GM12878 (cell line): Measurements from ENCODE around the gene GAP43. TPM values are rescaled to one million over a fixed set of nuclear protein-coding genes. Genes with fewer than 3 reads are reported as not detected.

Experiments
- ATAC-seq: fragments of 200-7000 bp; cut with Tn5 transposase; 3 replicates; pipeline ENCODE4 v1.9.1; 2020; ENCODE audit warnings: mild to moderate bottlenecking, moderate library complexity
- BruUV-seq: library from RNA; stranded (reverse); fragments of 400-500 nt; replicated peaks from 2 replicates; lab custom pipeline; 2021; lab: Mats Ljungman, UMichigan
- CTCF ChIA-PET: fragments of 300-600 bp; sonication (Branson Sonifier 250); formaldehyde crosslinking; extraction: SDS; loops from one replicate; lab custom pipeline; 2021; ENCODE audit warnings: inconsistent platforms; lab: Yijun Ruan, JAX
- POLR2A ChIA-PET: fragments of 350-600 bp; formaldehyde crosslinking; extraction: SDS; loops from one replicate; lab custom pipeline; 2021; ENCODE audit warnings: inconsistent platforms; lab: Charles Lee
- RAD21 ChIA-PET: fragments of 300-600 bp; sonication (Branson Sonifier 250); formaldehyde crosslinking; loops from one replicate; lab custom pipeline; 2023; ENCODE audit warnings: antibody characterized with exemption; ENCODE audit not compliant: unreplicated experiment; lab: Charles Lee
- SMC1A ChIA-PET: fragments of 300-600 bp; sonication (Branson Sonifier 250); formaldehyde crosslinking; loops from one replicate; lab custom pipeline; 2023; ENCODE audit not compliant: unreplicated experiment, uncharacterized antibody; lab: Charles Lee
- DNase-seq: peaks from one replicate; pipeline ENCODE4 v3.0.0-alpha.2; 2011; ENCODE audit warnings: low read depth, low spot score
- FAIRE-seq: peaks from 3 replicates; lab custom pipeline; 2011; peaks lifted over from hg19 to GRCh38; lab: Jason Lieb, UNC
- H2AFZ ChIP-seq: 2 replicates; pipeline ENCODE4 v1.6.0; 2011; ENCODE audit warnings: low read depth, low read length, control low read depth; ENCODE audit not compliant: control insufficient read depth
- H3K27ac ChIP-seq: 2 replicates; pipeline ENCODE4 v1.5.1; 2011; ENCODE audit warnings: control low read depth; ENCODE audit not compliant: control insufficient read depth, insufficient read depth
- H3K27me3 ChIP-seq, 2 experiments: replicated peaks in 1 of 2; 2 replicates each; pipeline versions ENCODE4 v1.6.0 to v1.6.1; 2011; ENCODE audit warnings: low read length in 1 of 2; ENCODE audit not compliant: control insufficient read depth in 2 of 2, insufficient read depth in 2 of 2
- H3K36me3 ChIP-seq, 2 experiments: 2 replicates each; pipeline ENCODE4 v1.5.1; 2011; ENCODE audit warnings: low read length in 1 of 2; ENCODE audit not compliant: control insufficient read depth in 2 of 2, insufficient read depth in 2 of 2
- H3K4me1 ChIP-seq: 2 replicates; pipeline ENCODE4 v1.6.1; 2011; ENCODE audit warnings: mild to moderate bottlenecking, low read length, moderate library complexity, mixed read lengths; ENCODE audit not compliant: control insufficient read depth, insufficient read depth
- H3K4me2 ChIP-seq: 2 replicates; pipeline ENCODE4 v1.6.0; 2011; ENCODE audit warnings: control low read depth; ENCODE audit not compliant: control insufficient read depth, insufficient read depth
- H3K4me3 ChIP-seq: fragments of 200-600 bp; sonication (generic); 2 replicates; pipeline ENCODE4 v1.5.1; 2016
- H3K79me2 ChIP-seq: 2 replicates; pipeline ENCODE4 v1.6.0; 2011; ENCODE audit warnings: low read length; ENCODE audit not compliant: control insufficient read depth, insufficient read depth
- H3K9ac ChIP-seq: 2 replicates; pipeline ENCODE4 v1.8.0; 2011; ENCODE audit warnings: low read length, control low read depth, mixed read lengths; ENCODE audit not compliant: control insufficient read depth, insufficient read depth
- H3K9me3 ChIP-seq: replicated peaks from 3 replicates; pipeline ENCODE4 v1.5.1; 2011; ENCODE audit warnings: mild to moderate bottlenecking, low read length; ENCODE audit not compliant: control insufficient read depth, insufficient read depth
- H4K20me1 ChIP-seq: 2 replicates; pipeline ENCODE4 v1.6.0; 2011; ENCODE audit not compliant: control insufficient read depth, insufficient read depth
- BACH1 ChIP-seq: fragments of 450-650 bp; IDR thresholded peaks from 2 replicates; pipeline ENCODE4 v1.6.1; 2017; ENCODE audit warnings: mild to moderate bottlenecking, borderline replicate concordance
- CHD2 ChIP-seq: IDR thresholded peaks from 2 replicates; pipeline ENCODE4 v1.6.1; 2011; ENCODE audit warnings: low read depth, low read length, improper control_type of control experiment, borderline replicate concordance
- CREB1 ChIP-seq: IDR thresholded peaks from 2 replicates; pipeline ENCODE4 v1.6.1; 2012; ENCODE audit warnings: low read depth, mild to moderate bottlenecking, inconsistent platforms
- ESRRA ChIP-seq: IDR thresholded peaks from 2 replicates; pipeline ENCODE4 v1.6.1; 2012; ENCODE audit warnings: mild to moderate bottlenecking, low read length, improper control_type of control experiment
- MYB ChIP-seq: fragments of 150-350 bp; IDR thresholded peaks from 2 replicates; pipeline ENCODE4 v1.6.1; 2014; ENCODE audit warnings: mild to moderate bottlenecking, low read depth, low read length, borderline replicate concordance
- PAX5 ChIP-seq: IDR thresholded peaks from 2 replicates; pipeline ENCODE4 v1.6.1; 2011; ENCODE audit warnings: low read depth, low read length, borderline replicate concordance
- PKNOX1 ChIP-seq: fragments of 450-650 bp; IDR thresholded peaks from 2 replicates; pipeline ENCODE4 v1.6.1; 2016; ENCODE audit warnings: mild to moderate bottlenecking
- POU2F2 ChIP-seq: IDR thresholded peaks from 3 replicates; pipeline ENCODE4 v1.6.1; 2011; ENCODE audit warnings: low read depth, mild to moderate bottlenecking, low read length, borderline replicate concordance
- PRDM15 ChIP-seq: fragments of 450-650 bp; formaldehyde crosslinking; IDR thresholded peaks from 2 replicates; pipeline ENCODE4 v1.4.0; 2020; ENCODE audit warnings: mild to moderate bottlenecking, moderate library complexity
- SMARCA5 ChIP-seq: fragments of 450-650 bp; IDR thresholded peaks from 2 replicates; pipeline ENCODE4 v1.6.1; 2017; ENCODE audit warnings: mild to moderate bottlenecking
- TARDBP ChIP-seq: IDR thresholded peaks from 2 replicates; pipeline ENCODE4 v1.6.1; 2016; ENCODE audit warnings: borderline replicate concordance
- USF1 ChIP-seq: IDR thresholded peaks from 2 replicates; pipeline ENCODE4 v1.6.1; 2011; ENCODE audit warnings: borderline replicate concordance, low read depth, mild to moderate bottlenecking, moderate library complexity, mixed read lengths, low read length; ENCODE audit not compliant: insufficient read depth; ENCODE audit errors: extremely low read length
- ZNF24 ChIP-seq: fragments of 450-650 bp; IDR thresholded peaks from 2 replicates; pipeline ENCODE4 v1.6.1; 2017; ENCODE audit warnings: antibody characterized with exemption, mild to moderate bottlenecking
- ZNF622 ChIP-seq: fragments of 450-650 bp; IDR thresholded peaks from 2 replicates; pipeline ENCODE4 v1.6.1; 2017; ENCODE audit warnings: mild to moderate bottlenecking, inconsistent platforms
- WGBS: methylation state at CpG from one replicate; pipeline ENCODE4 v1.1.6; 2016; ENCODE audit warnings: low lambda C conversion rate; ENCODE audit not compliant: insufficient replicate concordance, insufficient coverage; ENCODE audit errors: missing lambda C conversion rate; 5-methylcytosine and 5-hydroxymethylcytosine counted together
- in situ Hi-C: fragments of 300-500 bp; cut with MboI; formaldehyde crosslinking; loops from 9 replicates; pipeline ENCODE4 v1.14.3; 2018; ENCODE audit warnings: mixed read lengths
- intact Hi-C: fragments of 100-400 bp; cut with micrococcal nuclease; formaldehyde crosslinking; loops from one replicate; pipeline ENCODE4 v1.14.2; 2022; ENCODE audit not compliant: unreplicated experiment
- polyA plus RNA-seq, 11 experiments: library from polyadenylated mRNA; depleted of rRNA in 4 of 11; unstranded in 6 of 11; stranded (reverse) in 5 of 11; fragments of >200 nt; fragmentation: Nextera tagmentation in 4 of 11; fragmentation: Illumina TruSeq in 1 of 11; extraction: Ambion mirVana in 4 of 11; extraction: Trizol in 1 of 11; gene quantifications; 1 replicate in 1 of 11; 2 replicates in 10 of 11; pipeline versions ENCODE4 v1.2.1 to v1.2.3, GENCODE V29; 2011 to 2016; ENCODE audit warnings: inconsistent platforms in 2 of 11, missing spikeins in 2 of 11, low read depth in 1 of 11
- total RNA-seq, 4 experiments: library from RNA; depleted of rRNA in 3 of 4; stranded (reverse); fragments of >200 nt in 3 of 4; fragmentation: Illumina TruSeq in 1 of 4; extraction: Trizol in 1 of 4; gene quantifications; 2 replicates each; pipeline versions ENCODE4 v1.2.1 to v1.2.3, GENCODE V29; 2013 to 2021

Gene GAP43
- total and polyA plus RNA-seq, 10 of the 15 experiments (the other 5 are each of a cell fraction or from before 2014, with no cell fraction given) = 0.06 to 0.16 TPM; not detected in 8

GRCh38 chr3:115648559-115648958 is 25.2 kb downstream of the GAP43 start:
- Histone ChIP-seq H3K4me2 (no peak overlapping the region), H3K79me2 (no peaks in the 10 kb centered on the region), H3K9ac (no peak overlapping the region), H4K20me1 (no peaks in the 10 kb centered on the region), H3K27me3 (no peaks in the 10 kb centered on the region), H3K4me1 (0 out of 2 replicates have a peak, but pooled peaks cover 5% of the 10 kb centered on the region), H2AFZ (no peak overlapping the region), H3K4me3 (no peak overlapping the region), H3K27ac (no peak overlapping the region), H3K9me3 (no peaks in the 10 kb centered on the region), H3K36me3 (no peaks in the 10 kb centered on the region)
- no peak for FAIRE-seq
- ChIA-PET RAD21 (interaction anchor here (1.2 kb wide), 1 partner anchor 24 kb away, joined by 3 read pairs; no protein-coding TSS in a partner anchor), CTCF (no interaction called here), POLR2A (no interaction called here), SMC1A (interaction anchor here (0.6 to 1.0 kb wide), 2 partner anchors 11 to 139 kb away, joined by 3 read pairs; no protein-coding TSS in a partner anchor)
- intact Hi-C loops (no loop called here), in situ Hi-C loops (no loop called here)
- DNase-seq = no peak
- no peak for ATAC-seq
- 18% methylated on average over 1 of the region's 1 CpG for WGBS
- no TSS peak for BruUV-seq
- TF ChIP-seq MYB (no peak), ESRRA (no peak), ZNF24 (no peak), PKNOX1 (no peak), ZNF622 (no peak), CHD2 (no peak), BACH1 (no peak), TARDBP (no peak), USF1 (no peak), PAX5 (no peak), PRDM15 (CRISPR knock-in tag) (no peak), CREB1 (no peak), SMARCA5 (no peak), POU2F2 (no peak)
